ENCODE data around the gene PFKM. TPM values are rescaled to one million over a fixed set of nuclear protein-coding genes. Genes with fewer than 3 reads are reported as not detected.

PFKM gene
- total RNA-seq, 1 donor = 64.8 TPM

- no peaks in the 10 kb centered on the region for H3K79me2 ChIP-seq (ENCODE audit: insufficient read depth, low read length)
- H4K20me1 ChIP-seq (ENCODE audit: insufficient read depth, low read length) = no peaks in the 10 kb centered on the region
- no peak overlapping the region for H2AFZ ChIP-seq (ENCODE audit: low read length)
- H3K4me1 ChIP-seq (ENCODE audit: insufficient read depth, low read length) = peaks cover 26% of the 10 kb centered on the region
- DNase-seq (ENCODE audit: insufficient read length, low spot score, missing footprints) = no peak
- H3K9me3 ChIP-seq (ENCODE audit: low read depth, low read length) = no peaks in the 10 kb centered on the region
- H3K4me2 ChIP-seq (ENCODE audit: insufficient read depth, low read length) = peak overlapping the region; percentile 10
- TF ChIP-seq, protein P1, sequence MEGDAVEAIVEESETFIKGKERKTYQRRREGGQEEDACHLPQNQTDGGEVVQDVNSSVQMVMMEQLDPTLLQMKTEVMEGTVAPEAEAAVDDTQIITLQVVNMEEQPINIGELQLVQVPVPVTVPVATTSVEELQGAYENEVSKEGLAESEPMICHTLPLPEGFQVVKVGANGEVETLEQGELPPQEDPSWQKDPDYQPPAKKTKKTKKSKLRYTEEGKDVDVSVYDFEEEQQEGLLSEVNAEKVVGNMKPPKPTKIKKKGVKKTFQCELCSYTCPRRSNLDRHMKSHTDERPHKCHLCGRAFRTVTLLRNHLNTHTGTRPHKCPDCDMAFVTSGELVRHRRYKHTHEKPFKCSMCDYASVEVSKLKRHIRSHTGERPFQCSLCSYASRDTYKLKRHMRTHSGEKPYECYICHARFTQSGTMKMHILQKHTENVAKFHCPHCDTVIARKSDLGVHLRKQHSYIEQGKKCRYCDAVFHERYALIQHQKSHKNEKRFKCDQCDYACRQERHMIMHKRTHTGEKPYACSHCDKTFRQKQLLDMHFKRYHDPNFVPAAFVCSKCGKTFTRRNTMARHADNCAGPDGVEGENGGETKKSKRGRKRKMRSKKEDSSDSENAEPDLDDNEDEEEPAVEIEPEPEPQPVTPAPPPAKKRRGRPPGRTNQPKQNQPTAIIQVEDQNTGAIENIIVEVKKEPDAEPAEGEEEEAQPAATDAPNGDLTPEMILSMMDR (IDR thresholded peaks at IDR 0.05; ENCODE audit: extremely low read depth, low read depth, low read length) = no peak
- H3K27ac ChIP-seq (ENCODE audit: low read depth, low read length) = no peak overlapping the region
- peaks cover 30% of the 10 kb centered on the region for H3K27me3 ChIP-seq (ENCODE audit: insufficient read depth, low read length)
- no peak overlapping the region for H3K4me3 ChIP-seq (ENCODE audit: insufficient read depth, low read length)
- H3K36me3 ChIP-seq (ENCODE audit: insufficient read depth, low read length) = no peaks in the 10 kb centered on the region
Measured at GRCh38 chr12:48194799-48195201, 75.6 kb downstream of the PFKM start.

Small RNAs within 50 kb of the gene (small RNA-seq; reads per million reads assigned to genes)
- gene MIR6505 = 0.30 reads per million
- not detected for gene RNU6-1203P

Other genes with a start within 250 kb of the PFKM start
- 30.4 and 32.2 TPM in 2 replicates for gene VDR, start 214.4 kb upstream of the PFKM start, total RNA-seq
- 57.5 and 58.3 TPM in 2 replicates for gene TMEM106C, start 155.8 kb upstream of the PFKM start, total RNA-seq
- under 0.01 TPM in 2 replicates for gene COL2A1, start 114.9 kb upstream of the PFKM start, total RNA-seq
- 23.9 and 27.4 TPM in 2 replicates for gene SENP1, start 13.3 kb upstream of the PFKM start, total RNA-seq
- gene ASB8, start 38.2 kb downstream of the PFKM start, total RNA-seq = 35.5 and 35.9 TPM in 2 replicates
- gene CCDC184, start 64.3 kb downstream of the PFKM start, total RNA-seq = under 0.01 TPM in 1 of 2 replicates, not detected in the other
- gene OR10AD1, start 83.9 kb downstream of the PFKM start, total RNA-seq = not detected in 2 replicates
- 14.1 and 19.2 TPM in 2 replicates for gene ZNF641, start 231.6 kb downstream of the PFKM start, total RNA-seq